GM20431 (cell line): ENCODE data around the gene RPUSD4.

ENCODE experiments used
- in situ Hi-C: fragments of 300-500 bp; cut with MseI, MboI; formaldehyde crosslinking; loops from one replicate; pipeline ENCODE4 v1.15.0; 2020; ENCODE audit warnings: low sequenced_read_pairs; ENCODE audit not compliant: unreplicated experiment

The RPUSD4 gene

GRCh38 chr11:126159719-126160344 lies 51.6 kb downstream of the RPUSD4 start:
- in situ Hi-C loops = no loop called here

GRCh38 chr11:126158054-126158791 lies 53.2 kb downstream of the RPUSD4 start:
- in situ Hi-C loops = no loop called here

GRCh38 chr11:126157326-126158030 lies 54.0 kb downstream of the RPUSD4 start:
- in situ Hi-C loops = no loop called here

GRCh38 chr11:126156814-126157213 lies 54.6 kb downstream of the RPUSD4 start:
- in situ Hi-C loops = no loop called here

- in situ Hi-C loops = no loop called here
These were observed 55.9 kb downstream of the RPUSD4 start for GRCh38 chr11:126155402-126156187.

- in situ Hi-C loops = no loop called here
These were observed 56.8 kb downstream of the RPUSD4 start for GRCh38 chr11:126154691-126155090.

- in situ Hi-C loops = no loop called here
These were observed 57.5 kb downstream of the RPUSD4 start for GRCh38 chr11:126153972-126154371.

GRCh38 chr11:126153006-126153405 lies 58.4 kb downstream of the RPUSD4 start:
- in situ Hi-C loops = no loop called here

GRCh38 chr11:126152586-126152985 lies 58.9 kb downstream of the RPUSD4 start:
- in situ Hi-C loops = no loop called here

GRCh38 chr11:126152152-126152551 lies 59.3 kb downstream of the RPUSD4 start:
- in situ Hi-C loops = no loop called here
